Measurements from ENCODE around the gene ALDH3B2. TPM values are rescaled to one million over a fixed set of nuclear protein-coding genes. Genes with fewer than 3 reads are reported as not detected.
"Not testable (repeated sequence)": the region's sequence is repeated elsewhere in the genome, so short reads cannot be mapped to it uniquely, and the experiment has no call there.

The ALDH3B2 gene
- polyA plus RNA-seq, 10 donors = 0.09 to 11.5 (median 0.39) TPM; not detected in 5

- not testable (repeated sequence) for DNase-seq
These were observed 11.4 kb upstream of the ALDH3B2 start for GRCh38 chr11:67685641-67686332.

- not testable (repeated sequence) for DNase-seq
These were observed 8.0 kb upstream of the ALDH3B2 start for GRCh38 chr11:67682126-67683034.

GRCh38 chr11:67680696-67681470 is 6.5 kb upstream of the ALDH3B2 start:
- no peak for DNase-seq

GRCh38 chr11:67675058-67675747 is 780 bp upstream of the ALDH3B2 start:
- DNase-seq = no peak

- no peak for DNase-seq
These were observed 521 bp downstream of the ALDH3B2 start for GRCh38 chr11:67673902-67674301.

GRCh38 chr11:67673358-67673757 is 1.1 kb downstream of the ALDH3B2 start:
- no peak for DNase-seq

- no peak for DNase-seq
These were observed 3.3 kb downstream of the ALDH3B2 start for GRCh38 chr11:67671211-67671520.

- no peak for DNase-seq
These were observed 3.9 kb downstream of the ALDH3B2 start for GRCh38 chr11:67670316-67671210.

GRCh38 chr11:67668192-67668551 is 6.3 kb downstream of the ALDH3B2 start:
- no peak for DNase-seq

GRCh38 chr11:67667490-67668191 is 6.8 kb downstream of the ALDH3B2 start:
- DNase-seq = no peak

- DNase-seq = no peak
These were observed 7.5 kb downstream of the ALDH3B2 start for GRCh38 chr11:67666676-67667489.

GRCh38 chr11:67666303-67666645 is 8.1 kb downstream of the ALDH3B2 start:
- no peak for DNase-seq

GRCh38 chr11:67665541-67666302 is 8.7 kb downstream of the ALDH3B2 start:
- no peak for DNase-seq

- DNase-seq = no peak
These were observed 9.5 kb downstream of the ALDH3B2 start for GRCh38 chr11:67664696-67665540.

- no peak for DNase-seq
These were observed 10.2 kb downstream of the ALDH3B2 start for GRCh38 chr11:67664213-67664585.

- DNase-seq = no peak
These were observed 10.8 kb downstream of the ALDH3B2 start for GRCh38 chr11:67663532-67664212.

All from muscle of back (tissue), 11 donors.